Aorta (tissue), 5 donors: ENCODE results near the gene PHRF1. TPM values are rescaled to one million over a fixed set of nuclear protein-coding genes. Genes with fewer than 3 reads are reported as not detected.

ENCODE experiments used
- ATAC-seq: fragments of 200-7000 bp; cut with Tn5 transposase; one replicate; pipeline ENCODE4 v1.9.1; 2022; ENCODE audit warnings: moderate library complexity; ENCODE audit not compliant: low FRiP score
- DNase-seq, 2 donors: peaks; one replicate each; pipeline ENCODE4 v3.0.0-alpha.2; 2020
- H3K27ac ChIP-seq, 2 donors: one replicate each; pipeline ENCODE4 v1.5.1; 2013; ENCODE audit warnings: low read length in 2 of 2, mild to moderate bottlenecking in 2 of 2, moderate library complexity in 2 of 2, control low read depth in 1 of 2, inconsistent platforms in 1 of 2, low read depth in 1 of 2
- H3K27me3 ChIP-seq, 2 donors: one replicate each; pipeline ENCODE4 v1.6.1; 2013; ENCODE audit warnings: control low read depth in 1 of 2, low read length in 1 of 2, mild to moderate bottlenecking in 1 of 2, moderate library complexity in 1 of 2; ENCODE audit not compliant: insufficient read depth in 2 of 2, control insufficient read depth in 1 of 2
- H3K36me3 ChIP-seq, 2 donors: one replicate each; pipeline ENCODE4 v1.6.1; 2013; ENCODE audit warnings: control low read depth in 1 of 2, low read length in 1 of 2, mild to moderate bottlenecking in 1 of 2; ENCODE audit not compliant: insufficient read depth in 2 of 2, control insufficient read depth in 1 of 2
- H3K4me1 ChIP-seq, 2 donors: one replicate each; pipeline ENCODE4 v1.6.1; 2013; ENCODE audit warnings: low read length in 2 of 2, control low read depth in 1 of 2, mild to moderate bottlenecking in 1 of 2, moderate library complexity in 1 of 2; ENCODE audit not compliant: insufficient read depth in 2 of 2, control insufficient read depth in 1 of 2
- H3K4me3 ChIP-seq, 2 donors: one replicate each; pipeline ENCODE4 v1.5.1; 2013; ENCODE audit warnings: low read length in 2 of 2, control low read depth in 1 of 2, mild to moderate bottlenecking in 1 of 2
- H3K9me3 ChIP-seq: one replicate; pipeline ENCODE4 v1.6.1; 2013; ENCODE audit warnings: mild to moderate bottlenecking, low read length; ENCODE audit not compliant: control insufficient read depth
- WGBS, 2 donors: extraction: QIAGEN DNeasy Blood & Tissue Kit; methylation state at CpG; one replicate each; pipeline ENCODE4 v1.1.7; 2013; 5-methylcytosine and 5-hydroxymethylcytosine counted together
- intact Hi-C, 2 donors: fragments of 100-400 bp; cut with DNase I; formaldehyde crosslinking; loops; one replicate each; pipeline versions ENCODE4 v1.14.2 to v1.15.0; 2022
- polyA plus RNA-seq, 2 donors: library from polyadenylated mRNA; stranded (reverse); fragments of 200-250 nt; gene quantifications; one replicate each; pipeline ENCODE4 v1.2.3, GENCODE V29; 2013
- total RNA-seq, 2 donors: library from RNA; stranded (reverse); fragmentation: NEBNext Ultra II Directional; extraction: Animal tissue kit (Norgen Biotek cat#: 25700); gene quantifications; one replicate each; pipeline ENCODE4 v1.2.1, GENCODE V29; 2021
- donor health status: healthy with polysubstance abuse.
- donor health status: Bipolar disorder and iron deficiency.
- donor health status: DM: no; HTN: no; CAD: no.
- donor health status: DM: no; HTN: no; CAD: no.
- donor health status: DM: yes; HTN: yes; CAD: no.

Gene PHRF1
- total and polyA plus RNA-seq, 4 donors = 7.6 to 32.4 (median 22.4) TPM

DNA sequence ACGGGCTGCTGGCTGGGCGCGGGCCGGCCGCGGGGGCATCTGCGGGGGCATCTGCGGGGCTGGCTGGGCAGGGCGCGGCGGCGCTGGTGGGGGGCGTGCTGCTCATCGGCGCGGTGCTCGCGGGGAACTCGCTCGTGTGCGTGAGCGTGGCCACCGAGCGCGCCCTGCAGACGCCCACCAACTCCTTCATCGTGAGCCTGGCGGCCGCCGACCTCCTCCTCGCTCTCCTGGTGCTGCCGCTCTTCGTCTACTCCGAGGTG is 61.0 kb downstream of the PHRF1 start:
- H3K4me1 ChIP-seq = no peaks in the 10 kb centered on the region
- DNase-seq = no peak
- H3K27me3 ChIP-seq = no peaks in the 10 kb centered on the region
- H3K36me3 ChIP-seq = no peaks in the 10 kb centered on the region
- peak overlapping the region in 1 of 2 donors; percentile 1 for H3K4me3 ChIP-seq
- intact Hi-C loops = no loop called here
- 0 to 4% methylated on average over 10 to 34 of the region's 34 CpGs for WGBS, 2 donors
- H3K27ac ChIP-seq = no peak overlapping the region
- ATAC-seq = no peak
- no peaks in the 10 kb centered on the region for H3K9me3 ChIP-seq

DNA sequence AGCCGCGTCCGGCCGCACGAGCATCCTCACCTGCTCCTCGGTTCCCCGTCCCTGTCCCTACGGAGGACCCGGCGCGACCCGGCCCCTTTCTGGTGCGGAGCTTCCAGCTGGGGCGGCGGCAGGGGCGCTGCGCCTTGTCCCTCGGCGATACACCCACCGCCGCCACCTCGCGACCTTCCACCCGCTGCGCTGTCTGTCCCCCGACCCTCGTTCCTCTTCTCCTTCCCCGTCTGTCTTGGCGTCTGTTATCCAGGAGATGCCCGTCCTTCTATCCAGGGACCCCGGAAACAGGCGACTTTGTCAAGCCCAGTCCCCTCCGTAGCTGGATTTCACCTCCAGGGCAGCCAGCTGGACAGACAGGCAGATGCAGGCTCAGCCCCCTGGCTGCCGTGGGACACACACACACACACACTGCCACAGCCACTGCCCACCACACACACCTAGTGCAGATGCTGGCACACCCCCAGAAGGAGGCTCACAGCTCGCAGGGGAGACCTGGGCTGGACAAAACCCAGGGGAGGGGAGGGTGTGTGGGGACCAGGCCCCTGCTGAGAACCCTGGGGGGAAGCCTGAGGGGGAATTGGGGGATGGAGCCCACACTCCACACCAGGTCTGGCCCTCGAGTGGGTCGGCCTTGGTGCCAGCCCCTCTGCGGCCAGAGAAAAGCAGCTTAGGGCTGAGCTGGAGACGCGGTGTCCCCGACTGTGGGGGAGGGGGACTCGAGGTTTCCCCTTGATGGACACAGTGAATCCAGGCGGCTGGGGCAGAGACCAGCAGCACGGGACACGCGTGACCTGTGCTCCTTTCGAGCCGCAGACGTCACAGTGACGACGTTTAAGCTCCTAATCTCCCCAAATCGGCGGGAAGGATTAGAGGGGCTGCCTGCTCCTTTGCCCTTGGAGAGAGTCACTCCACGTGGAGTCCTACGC is 61.6 kb downstream of the PHRF1 start:
- intact Hi-C loops = no loop called here
- Histone ChIP-seq H3K4me1 (no peaks in the 10 kb centered on the region), H3K4me3 (peak overlapping the region in 1 of 2 donors; percentile 1), H3K36me3 (no peaks in the 10 kb centered on the region), H3K27ac (no peak overlapping the region), H3K27me3 (no peaks in the 10 kb centered on the region), H3K9me3 (no peaks in the 10 kb centered on the region)
- 54 to 67% methylated on average over 41 to 55 of the region's 55 CpGs for whole genome bisulfite sequencing, 2 donors
- DNase-seq (no peak), ATAC-seq (peak; percentile 2)

DNA sequence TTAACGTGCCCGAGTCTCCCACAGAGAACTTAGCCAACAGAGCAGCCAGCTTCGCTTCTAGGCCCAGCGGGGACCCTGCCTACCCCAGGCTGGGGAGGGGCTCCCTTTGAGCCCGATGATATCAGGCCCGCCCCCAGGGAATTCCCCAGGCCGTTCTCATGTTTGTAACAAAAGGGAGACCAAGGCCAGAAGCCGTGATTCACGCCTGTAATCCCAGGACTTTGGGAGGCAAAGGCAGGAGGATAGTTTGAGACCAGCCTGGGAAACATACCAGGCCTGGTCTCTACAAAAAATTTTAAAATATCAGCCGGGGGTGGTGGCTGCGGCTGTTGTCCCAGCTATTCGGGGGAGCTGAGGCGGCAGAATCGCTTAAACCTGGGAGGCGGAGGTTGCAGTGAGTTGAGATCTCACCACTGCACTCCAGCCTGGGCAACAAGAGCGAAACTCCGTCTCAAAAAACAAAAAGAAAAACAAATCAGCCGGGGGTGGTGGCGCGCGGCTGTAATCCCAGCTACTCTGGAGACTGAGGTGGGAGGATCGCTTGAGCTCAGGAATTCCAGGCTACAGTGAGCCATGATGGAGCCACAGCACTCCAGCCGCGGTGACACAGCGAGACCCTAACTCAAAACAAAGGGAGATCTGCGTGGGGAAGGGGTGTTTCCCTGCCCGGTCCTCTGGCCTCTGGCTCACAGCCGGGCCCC is 62.5 kb downstream of the PHRF1 start:
- ATAC-seq = no peak
- H3K27me3 ChIP-seq = no peaks in the 10 kb centered on the region
- WGBS, 2 donors = 80 to 86% methylated on average over 28 of the region's 28 CpGs

DNA sequence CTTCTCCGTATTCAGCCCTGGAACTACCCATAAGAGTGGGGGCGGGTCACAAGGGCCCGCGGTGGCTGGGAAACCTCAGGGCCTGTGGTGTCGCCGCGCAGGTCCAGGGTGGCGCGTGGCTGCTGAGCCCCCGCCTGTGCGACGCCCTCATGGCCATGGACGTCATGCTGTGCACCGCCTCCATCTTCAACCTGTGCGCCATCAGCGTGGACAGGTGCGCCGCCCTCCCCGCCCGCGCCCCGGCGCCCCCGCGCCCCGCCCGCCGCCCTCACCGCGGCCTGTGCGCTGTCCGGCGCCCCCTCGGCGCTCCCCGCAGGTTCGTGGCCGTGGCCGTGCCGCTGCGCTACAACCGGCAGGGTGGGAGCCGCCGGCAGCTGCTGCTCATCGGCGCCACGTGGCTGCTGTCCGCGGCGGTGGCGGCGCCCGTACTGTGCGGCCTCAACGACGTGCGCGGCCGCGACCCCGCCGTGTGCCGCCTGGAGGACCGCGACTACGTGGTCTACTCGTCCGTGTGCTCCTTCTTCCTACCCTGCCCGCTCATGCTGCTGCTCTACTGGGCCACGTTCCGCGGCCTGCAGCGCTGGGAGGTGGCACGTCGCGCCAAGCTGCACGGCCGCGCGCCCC is 63.2 kb downstream of the PHRF1 start:
- Histone ChIP-seq H3K4me3 (no peak overlapping the region), H3K27ac (no peak overlapping the region), H3K4me1 (no peaks in the 10 kb centered on the region), H3K9me3 (no peaks in the 10 kb centered on the region), H3K27me3 (no peaks in the 10 kb centered on the region), H3K36me3 (peaks cover 0 to 2% of the 10 kb centered on the region in 2 donors)
- intact Hi-C loops = no loop called here
- WGBS, 2 donors = 30 to 40% methylated on average over 67 to 80 of the region's 80 CpGs
- ATAC-seq (no peak), DNase-seq (no peak)

More for the DNA sequence above, 62.5 kb downstream of the PHRF1 start:
- no peak for DNase-seq
- Histone ChIP-seq H3K36me3 (peaks cover 0 to 2% of the 10 kb centered on the region in 2 donors), H3K27ac (no peak overlapping the region), H3K4me3 (no peak overlapping the region), H3K9me3 (no peaks in the 10 kb centered on the region), H3K4me1 (no peaks in the 10 kb centered on the region)
- intact Hi-C loops = no loop called here

DNA sequence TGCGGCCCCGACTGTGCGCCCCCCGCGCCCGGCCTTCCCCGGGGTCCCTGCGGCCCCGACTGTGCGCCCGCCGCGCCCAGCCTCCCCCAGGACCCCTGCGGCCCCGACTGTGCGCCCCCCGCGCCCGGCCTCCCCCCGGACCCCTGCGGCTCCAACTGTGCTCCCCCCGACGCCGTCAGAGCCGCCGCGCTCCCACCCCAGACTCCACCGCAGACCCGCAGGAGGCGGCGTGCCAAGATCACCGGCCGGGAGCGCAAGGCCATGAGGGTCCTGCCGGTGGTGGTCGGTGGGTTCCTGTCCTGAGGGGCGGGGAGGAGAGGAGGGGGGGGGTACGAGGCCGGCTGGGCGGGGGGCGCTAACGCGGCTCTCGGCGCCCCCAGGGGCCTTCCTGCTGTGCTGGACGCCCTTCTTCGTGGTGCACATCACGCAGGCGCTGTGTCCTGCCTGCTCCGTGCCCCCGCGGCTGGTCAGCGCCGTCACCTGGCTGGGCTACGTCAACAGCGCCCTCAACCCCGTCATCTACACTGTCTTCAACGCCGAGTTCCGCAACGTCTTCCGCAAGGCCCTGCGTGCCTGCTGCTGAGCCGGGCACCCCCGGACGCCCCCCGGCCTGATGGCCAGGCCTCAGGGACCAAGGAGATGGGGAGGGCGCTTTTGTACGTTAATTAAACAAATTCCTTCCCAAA is 63.9 kb downstream of the PHRF1 start:
- H3K36me3 ChIP-seq = peaks cover 0 to 2% of the 10 kb centered on the region in 2 donors
- no peaks in the 10 kb centered on the region for H3K4me1 ChIP-seq
- H3K9me3 ChIP-seq = no peaks in the 10 kb centered on the region
- no peak overlapping the region for H3K4me3 ChIP-seq
- ATAC-seq (no peak), DNase-seq (no peak)
- H3K27me3 ChIP-seq = no peaks in the 10 kb centered on the region
- WGBS, 2 donors = 52 to 64% methylated on average over 45 to 69 of the region's 69 CpGs
- intact Hi-C loops = no loop called here
- no peak overlapping the region for H3K27ac ChIP-seq

DNA sequence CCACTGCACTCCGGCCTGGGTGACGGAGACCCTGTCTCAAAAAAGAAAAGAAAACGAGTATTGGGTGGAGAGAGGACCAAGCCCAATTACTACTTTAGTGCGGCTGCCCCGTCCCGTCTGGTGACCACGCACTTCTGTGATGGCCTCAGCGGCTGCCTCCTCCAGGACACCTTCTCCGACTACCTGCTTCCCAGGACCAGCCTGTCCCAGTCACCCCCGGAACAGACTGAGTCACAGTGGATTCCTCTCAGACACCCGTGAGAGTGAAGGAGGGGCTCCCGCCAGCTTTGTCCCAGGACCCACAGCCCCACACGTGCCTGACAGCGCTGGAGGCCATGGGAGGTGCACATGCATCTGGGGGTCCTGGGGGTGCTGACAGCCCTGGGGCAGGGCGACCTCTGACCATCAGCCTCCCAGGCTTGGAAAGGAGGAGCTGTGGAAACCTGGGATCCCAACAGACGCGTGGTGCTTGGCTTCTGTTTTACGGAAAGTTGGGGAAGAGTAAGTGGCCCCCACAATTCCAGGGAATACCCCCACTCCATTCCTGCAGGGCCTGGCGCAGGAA is 65.6 kb downstream of the PHRF1 start:
- ATAC-seq = no peak
- no peaks in the 10 kb centered on the region for H3K4me1 ChIP-seq
- no peaks in the 10 kb centered on the region for H3K27me3 ChIP-seq
- intact Hi-C loops = no loop called here
- H3K9me3 ChIP-seq = no peaks in the 10 kb centered on the region
- 88 to 91% methylated on average over 19 of the region's 19 CpGs for WGBS, 2 donors
- no peak overlapping the region for H3K4me3 ChIP-seq
- H3K27ac ChIP-seq = no peak overlapping the region
- no peak for DNase-seq
- peaks cover 0 to 2% of the 10 kb centered on the region in 2 donors for H3K36me3 ChIP-seq

DNA sequence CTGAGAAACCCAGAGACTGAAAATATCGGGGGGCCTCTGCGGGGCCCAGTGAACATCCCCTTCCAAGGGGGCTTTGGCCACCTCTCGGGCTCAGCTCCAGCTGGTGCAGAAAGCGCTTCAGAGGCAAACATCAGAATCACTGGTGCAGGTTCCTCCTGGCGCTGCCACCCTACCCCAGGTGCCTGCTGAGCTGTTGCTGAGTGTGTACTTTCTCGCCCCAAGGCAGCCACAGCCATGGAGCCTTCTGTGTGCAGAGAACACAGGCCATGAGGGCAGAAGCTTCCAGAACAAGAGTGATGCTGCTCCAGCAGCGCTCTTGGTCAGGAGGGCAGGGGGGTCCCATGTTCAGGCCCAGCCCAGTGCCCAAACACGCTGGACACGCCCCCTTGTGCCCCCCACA is 67.1 kb downstream of the PHRF1 start:
- Histone ChIP-seq H3K27me3 (no peaks in the 10 kb centered on the region), H3K4me1 (no peaks in the 10 kb centered on the region), H3K36me3 (peaks cover 0 to 2% of the 10 kb centered on the region in 2 donors), H3K9me3 (no peaks in the 10 kb centered on the region), H3K27ac (no peak overlapping the region), H3K4me3 (no peak overlapping the region)
- no peak for DNase-seq
- intact Hi-C loops = no loop called here
- ATAC-seq = no peak
- 94 to 96% methylated on average over 9 of the region's 9 CpGs for WGBS, 2 donors
